HG03103 (cell line): ENCODE results near the gene ASXL1.
A peak's percentile ranks its signal among the peaks of the same experiment; 100 is the strongest.
"Not testable (repeated sequence)": the region's sequence is repeated elsewhere in the genome, so short reads cannot be mapped to it uniquely, and the experiment has no call there.

Experiments
- ATAC-seq: cut with Tn5 transposase; IDR thresholded peaks from one replicate; pipeline ENCODE4 v1.9.1; 2021; ENCODE audit warnings: low read depth; ENCODE audit not compliant: unreplicated experiment

ASXL1 gene

DNA sequence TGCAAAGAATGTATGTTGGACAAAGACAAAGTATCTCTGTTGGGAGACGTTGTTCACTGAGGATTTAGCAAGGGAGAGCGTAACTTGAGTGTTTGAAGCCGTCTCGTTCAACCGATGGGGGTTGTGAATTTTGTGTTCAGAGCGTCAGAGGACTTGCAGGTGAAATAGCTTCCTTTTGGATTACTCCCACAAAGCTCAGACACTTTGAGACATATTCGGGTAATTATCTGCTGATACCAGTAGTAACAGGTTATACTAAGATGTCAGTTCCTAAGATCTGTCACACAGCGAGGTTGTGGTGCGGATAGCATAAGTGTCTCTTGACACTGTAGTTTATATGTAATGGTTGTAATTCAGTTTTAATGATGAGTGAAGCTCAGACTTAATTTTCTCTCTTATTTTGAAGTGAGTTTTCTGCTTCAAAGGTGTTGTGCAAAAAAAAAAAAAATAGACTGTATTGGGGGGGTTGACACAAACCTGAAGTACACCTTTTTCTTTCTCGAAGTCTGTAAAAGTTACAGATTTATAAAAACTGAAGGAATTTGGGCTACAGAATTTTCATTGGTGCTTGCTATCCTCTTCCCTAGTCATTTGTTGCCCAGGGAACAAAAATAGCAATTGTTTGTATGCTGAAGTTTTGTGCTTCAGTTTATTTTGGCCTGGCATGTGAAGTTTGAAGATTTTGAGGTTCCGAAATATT, 1.7 kb downstream of the ASXL1 start:
- ATAC-seq, result no peak

- ATAC-seq, result no peak
Observed at GRCh38 chr20:32360333-32360634, 2.2 kb downstream of the ASXL1 start.

- ATAC-seq, result no peak
Observed at GRCh38 chr20:32362901-32363364, 4.8 kb downstream of the ASXL1 start.

DNA sequence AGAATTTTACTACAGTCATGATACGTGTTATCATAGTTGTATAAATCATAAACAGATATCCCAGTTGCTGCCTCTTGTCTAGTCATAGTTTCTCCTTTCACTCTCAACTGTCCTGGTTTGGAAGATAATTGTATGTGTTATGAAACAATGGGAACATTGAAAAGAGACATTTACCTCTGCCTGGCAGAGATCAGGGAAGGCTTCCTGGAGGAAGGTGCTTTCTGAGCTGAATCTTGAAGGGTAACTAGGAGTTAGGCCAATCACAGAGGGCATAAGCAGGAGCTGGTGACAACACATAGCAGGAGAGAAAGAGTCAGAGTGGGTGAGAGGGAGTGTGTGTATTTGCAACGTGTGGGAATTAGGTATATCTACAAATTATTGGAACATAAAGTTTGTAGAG, 5.4 kb downstream of the ASXL1 start:
- no peak for ATAC-seq

DNA sequence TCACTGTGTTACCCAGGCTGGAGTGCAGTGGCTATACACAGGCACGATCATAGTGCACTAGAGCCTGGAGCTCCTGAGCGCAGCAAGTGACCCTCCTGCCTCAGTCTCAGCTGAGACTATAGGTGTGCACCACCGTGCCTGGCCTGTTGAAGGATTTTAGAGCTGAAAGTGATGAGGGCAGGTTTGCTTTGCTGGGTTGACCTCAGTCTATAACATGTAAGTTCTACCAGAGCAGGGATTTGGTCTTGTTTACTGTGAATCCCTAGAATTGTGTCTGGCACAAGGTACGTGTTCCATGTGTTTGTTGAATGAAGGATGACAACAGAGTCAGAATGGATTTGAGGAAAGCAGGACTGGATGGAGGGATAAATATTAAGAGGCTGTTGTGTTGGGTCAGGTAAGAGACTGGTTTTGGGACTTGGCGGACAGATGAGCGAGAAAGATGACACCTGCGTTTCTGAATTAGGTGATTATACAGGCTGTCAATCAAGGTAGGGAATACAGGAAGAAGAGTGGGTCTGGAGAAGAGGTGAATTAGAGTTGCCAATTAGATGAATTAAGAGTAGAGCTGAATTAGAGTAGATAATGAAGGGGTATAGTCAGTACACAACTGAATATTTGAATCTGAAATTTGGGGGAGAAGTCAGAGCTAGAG, 6.5 kb downstream of the ASXL1 start:
- ATAC-seq, result no peak

DNA sequence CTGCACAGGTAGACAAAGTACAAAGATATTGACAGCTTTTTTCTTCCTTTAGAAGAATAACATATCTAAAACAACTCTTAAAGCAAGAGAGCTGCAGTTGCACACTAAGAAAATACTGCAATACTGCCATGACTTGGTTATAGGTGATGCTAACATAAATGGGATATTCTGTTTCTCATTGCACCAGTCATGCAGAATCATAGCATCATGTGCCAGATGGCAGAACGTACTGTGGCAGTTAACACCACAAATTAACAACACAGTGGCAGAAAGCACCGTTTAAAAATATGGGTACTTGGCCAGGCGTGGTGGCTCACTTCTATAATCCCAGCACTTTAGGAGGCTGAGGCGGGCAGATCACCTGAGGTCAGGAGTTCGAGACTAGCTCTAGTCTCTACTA, 7.4 kb downstream of the ASXL1 start:
- ATAC-seq, result no peak

DNA sequence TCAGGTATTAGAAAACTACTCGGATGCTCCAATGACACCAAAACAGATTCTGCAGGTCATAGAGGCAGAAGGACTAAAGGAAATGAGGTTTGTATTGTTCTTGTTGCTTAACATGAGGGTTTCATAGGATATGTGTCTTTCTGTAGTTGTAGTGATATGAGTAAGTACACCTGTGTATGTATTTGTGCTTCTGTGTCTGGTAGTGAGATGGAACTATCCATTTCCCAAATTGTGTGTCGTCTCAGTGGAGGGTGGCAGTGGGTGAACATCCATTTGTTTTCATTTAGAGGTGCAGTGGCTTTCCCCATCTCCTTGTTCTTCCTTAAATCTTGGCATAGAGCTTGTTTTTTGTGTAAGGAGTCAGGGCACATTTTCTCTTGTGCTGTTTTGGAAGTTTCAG, 8.2 kb downstream of the ASXL1 start:
- ATAC-seq, result peak; percentile 61

- no peak for ATAC-seq
Observed at GRCh38 chr20:32368323-32368722, 10.2 kb downstream of the ASXL1 start.

GRCh38 chr20:32368925-32369324, 10.8 kb downstream of the ASXL1 start:
- ATAC-seq, result no peak

GRCh38 chr20:32370897-32371296, 12.8 kb downstream of the ASXL1 start:
- ATAC-seq, result no peak

DNA sequence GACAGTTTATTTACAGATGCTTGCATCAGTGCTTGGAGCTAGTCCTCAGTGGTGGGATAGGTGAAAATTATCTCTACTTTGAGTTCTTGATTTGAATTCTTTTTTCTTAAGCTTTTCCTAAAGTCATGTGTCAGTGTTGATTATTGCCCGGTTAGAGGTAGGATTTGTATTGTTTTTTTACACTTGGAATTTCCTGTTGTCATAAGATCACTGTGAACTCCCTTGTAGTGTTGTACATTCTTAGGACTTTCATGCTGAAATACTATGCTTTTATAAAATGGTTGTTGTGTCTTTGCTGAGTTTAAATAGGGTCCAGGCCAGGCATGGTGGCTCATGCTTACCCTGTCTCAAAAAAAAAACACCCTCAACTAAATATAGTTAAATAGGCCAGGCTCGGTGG, 20.3 kb downstream of the ASXL1 start:
- ATAC-seq, result no peak

DNA sequence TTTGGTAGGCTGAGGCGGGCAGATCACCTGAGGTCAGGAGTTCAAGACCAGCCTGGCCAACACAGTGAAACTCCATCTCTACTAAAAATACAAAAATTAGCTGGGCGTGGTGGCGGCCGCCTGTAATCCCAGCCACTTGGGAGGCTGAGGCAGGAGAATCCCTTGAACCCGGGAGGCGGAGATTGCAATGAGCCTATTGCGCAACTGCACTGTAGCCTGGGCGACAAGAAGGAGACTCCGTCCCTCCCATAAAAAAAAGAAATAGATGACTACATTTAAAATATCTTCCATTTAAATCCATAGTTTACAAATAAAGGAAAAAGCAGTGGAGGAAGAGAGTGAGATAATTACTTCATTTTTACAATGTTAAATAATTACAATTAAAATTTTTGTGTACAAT, 21.9 kb downstream of the ASXL1 start:
- not testable (repeated sequence) for ATAC-seq

DNA sequence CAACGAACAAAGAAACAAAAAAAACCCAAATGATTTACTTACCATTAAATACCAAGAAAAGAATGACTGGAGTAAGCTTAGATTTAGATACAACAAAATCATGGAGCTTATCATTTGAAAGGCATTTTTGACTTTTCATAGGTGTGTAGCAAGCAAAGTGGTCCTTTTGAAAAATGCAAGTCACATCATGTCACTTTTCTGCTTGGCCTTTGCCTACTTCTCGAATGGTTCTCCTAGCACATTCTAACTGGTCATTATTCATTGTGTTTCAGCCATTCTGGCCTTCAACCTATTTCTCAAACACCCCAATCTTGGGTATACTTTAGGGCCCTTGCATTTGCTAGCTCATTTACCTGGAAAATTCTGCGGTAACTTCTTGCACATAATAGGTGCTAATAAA, 22.6 kb downstream of the ASXL1 start:
- ATAC-seq, result no peak

DNA sequence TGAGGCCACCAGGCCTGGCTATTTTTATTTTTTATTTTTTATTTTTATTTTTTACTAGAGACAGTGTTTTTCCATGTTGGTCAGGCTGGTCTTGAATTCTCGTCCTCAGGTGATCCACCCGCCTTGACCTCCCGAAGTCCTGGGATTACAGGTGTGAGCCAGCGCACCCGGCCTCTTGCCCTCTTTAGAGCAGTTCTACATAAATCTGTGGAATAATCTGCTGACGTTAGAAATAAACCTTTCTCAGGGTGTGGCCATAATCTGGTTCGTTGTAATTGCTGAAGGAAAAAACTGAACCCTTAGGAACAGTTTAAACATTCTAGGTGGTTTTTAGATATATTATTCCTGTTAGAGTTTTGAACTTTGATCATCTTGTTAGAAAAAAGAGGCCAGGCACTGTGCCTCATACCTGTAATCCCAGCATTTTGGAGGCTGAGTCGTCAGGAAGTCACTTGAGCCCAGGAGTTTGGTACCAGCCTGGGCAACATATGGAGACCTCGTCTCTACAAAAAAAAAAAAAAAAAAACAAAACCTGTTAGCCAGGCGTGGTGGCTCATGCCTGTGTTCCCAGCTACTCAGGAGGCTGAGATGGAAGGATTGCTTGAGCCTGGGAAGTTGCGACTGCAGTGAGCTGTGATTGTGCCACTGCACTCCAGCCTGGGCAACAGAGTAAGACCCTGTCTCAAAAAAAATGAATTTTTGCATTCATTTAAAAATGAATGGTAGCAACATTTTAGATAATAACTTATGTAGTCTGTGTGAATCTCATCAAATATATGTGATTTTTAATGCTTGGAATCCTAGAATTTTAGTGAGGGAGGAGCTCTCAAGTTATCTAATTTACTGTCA, 24.2 kb downstream of the ASXL1 start:
- no peak for ATAC-seq

DNA sequence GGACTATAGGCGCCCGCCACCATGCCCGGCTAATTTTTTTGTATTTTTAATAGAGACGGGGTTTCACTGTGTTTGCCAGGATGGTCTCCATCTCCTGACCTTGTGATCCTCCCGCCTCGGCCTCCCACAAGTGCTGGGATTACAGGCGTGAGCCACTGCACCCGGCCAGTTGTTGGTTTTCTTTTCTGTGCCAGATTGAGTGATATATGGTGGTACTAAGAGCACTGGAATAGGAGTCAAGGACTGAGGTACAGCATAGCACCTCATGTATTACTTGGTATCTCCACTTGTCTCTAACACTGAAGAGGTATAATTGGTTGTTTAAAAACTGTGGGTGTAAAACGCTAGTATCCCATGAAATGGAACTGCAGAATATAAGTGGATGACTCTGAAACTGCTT, 25.3 kb downstream of the ASXL1 start:
- not testable (repeated sequence) for ATAC-seq

- no peak for ATAC-seq
Observed at GRCh38 chr20:32385541-32385940, 27.4 kb downstream of the ASXL1 start.

DNA sequence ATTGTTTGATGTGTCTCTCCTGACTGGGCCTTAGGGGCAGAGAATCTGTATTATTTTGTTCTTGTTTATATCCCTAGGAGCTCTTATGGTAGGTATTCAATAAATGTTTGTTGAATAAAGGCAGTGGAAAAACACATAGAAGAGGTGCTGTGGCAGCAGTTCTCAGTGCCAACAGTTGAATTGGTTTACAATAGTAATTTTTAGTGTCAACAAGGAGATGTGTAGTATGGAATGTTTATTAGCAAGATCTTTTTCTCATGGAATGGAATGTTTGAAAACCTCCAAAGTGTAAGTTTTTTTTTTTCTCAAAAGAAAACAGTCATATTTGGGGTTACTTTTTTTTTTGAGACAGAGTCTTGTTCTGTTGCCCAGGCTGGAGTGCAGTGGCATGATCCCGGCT, 28.0 kb downstream of the ASXL1 start:
- no peak for ATAC-seq

DNA sequence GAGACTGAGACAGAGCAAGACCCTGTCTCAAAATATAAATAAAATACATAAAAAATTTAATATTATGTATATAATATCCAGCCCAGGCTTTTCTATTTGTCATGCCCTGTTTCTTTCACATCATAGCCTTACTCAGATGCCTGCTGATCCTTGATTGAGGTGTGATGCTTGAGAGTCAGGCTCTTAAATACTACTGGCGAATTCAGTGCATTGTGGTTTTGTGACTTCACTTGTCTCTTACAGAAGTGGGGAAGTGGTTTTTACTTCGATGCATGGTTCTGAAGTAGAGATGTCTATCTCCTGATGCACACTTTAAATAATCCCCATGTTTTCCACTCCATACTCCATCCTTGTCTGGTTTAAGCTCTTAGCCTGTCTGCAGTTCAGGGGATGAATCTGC, 29.1 kb downstream of the ASXL1 start:
- no peak for ATAC-seq

DNA sequence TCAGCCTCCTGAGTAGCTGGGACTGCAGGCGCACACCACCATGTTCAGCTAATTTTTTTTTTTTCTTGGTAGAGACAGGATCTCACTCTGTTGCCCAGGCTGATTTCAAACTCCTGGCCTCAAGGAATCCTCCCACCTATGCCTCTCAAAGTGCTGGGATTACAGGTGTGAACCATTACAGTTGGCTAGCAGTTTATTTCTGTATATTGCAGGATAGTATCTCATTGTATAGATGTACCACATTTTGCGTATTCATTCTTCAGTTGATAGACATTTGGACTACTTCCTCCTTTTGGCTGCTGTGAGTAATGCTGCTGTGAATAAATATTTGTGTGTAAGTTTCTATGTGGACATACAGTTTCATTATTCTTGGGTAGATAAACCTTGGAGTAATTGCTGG, 32.9 kb downstream of the ASXL1 start:
- ATAC-seq, result no peak

DNA sequence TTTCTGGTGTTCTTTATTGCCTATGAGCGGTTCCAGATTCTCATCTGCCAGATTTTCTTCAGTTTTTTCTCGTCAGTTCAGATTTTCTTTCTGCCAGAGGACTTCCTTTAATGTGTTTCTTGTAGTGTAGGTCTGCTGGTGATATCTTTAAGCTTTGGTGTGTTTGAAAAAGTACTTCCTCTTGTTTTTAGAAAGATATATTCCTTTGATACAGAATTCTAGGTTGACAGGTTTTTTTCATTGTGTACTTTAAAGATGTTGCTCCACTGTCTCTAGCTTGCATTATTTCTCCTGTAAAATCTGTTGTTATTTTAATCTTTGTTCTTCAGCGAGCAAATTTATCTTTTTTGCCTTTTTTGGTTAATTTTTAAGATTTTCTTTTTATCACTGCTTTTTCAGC, 36.9 kb downstream of the ASXL1 start:
- ATAC-seq, result no peak

GRCh38 chr20:32396646-32397160, 38.6 kb downstream of the ASXL1 start:
- ATAC-seq, result no peak
